HepG2 (cell line): ENCODE results near the gene RNF40. TPM values are rescaled to one million over a fixed set of nuclear protein-coding genes. Genes with fewer than 3 reads are reported as not detected.

Source experiments
- ARID2 ChIP-seq: sonication (generic); formaldehyde crosslinking; IDR thresholded peaks from 2 replicates; pipeline ENCODE4 v1.8.1; 2022; ENCODE audit warnings: mild to moderate bottlenecking, missing genetic modification reagents, borderline replicate concordance
- BHLHE40 ChIP-seq: IDR thresholded peaks from 2 replicates; pipeline ENCODE4 v1.6.1; 2011; ENCODE audit warnings: low read length, improper control_type of control experiment
- CC2D1A ChIP-seq: sonication (generic); formaldehyde crosslinking; IDR thresholded peaks from 2 replicates; pipeline ENCODE4 v1.8.1; 2023; ENCODE audit warnings: mild to moderate bottlenecking, missing genetic modification reagents
- CENPX ChIP-seq: sonication (generic); formaldehyde crosslinking; IDR thresholded peaks from 2 replicates; pipeline ENCODE4 v1.9.0; 2021; ENCODE audit warnings: mild to moderate bottlenecking, missing genetic modification reagents, moderate library complexity
- ELF1 ChIP-seq: sonication (generic); formaldehyde crosslinking; IDR thresholded peaks from 2 replicates; pipeline ENCODE4 v1.4.0; 2020; ENCODE audit warnings: missing genetic modification reagents
- GATA4 ChIP-seq: sonication (generic); IDR thresholded peaks from 2 replicates; pipeline ENCODE4 v1.6.1; 2016; ENCODE audit warnings: antibody characterized with exemption, low read depth, borderline replicate concordance
- GTF2F1 ChIP-seq: fragments of 150-350 bp; IDR thresholded peaks from 2 replicates; pipeline ENCODE4 v1.6.1; 2014; ENCODE audit warnings: low read length
- HDAC2 ChIP-seq: sonication (generic); formaldehyde crosslinking; IDR thresholded peaks from 2 replicates; pipeline ENCODE4 v1.4.0; 2020; ENCODE audit warnings: missing genetic modification reagents
- KLF12 ChIP-seq: sonication (generic); formaldehyde crosslinking; IDR thresholded peaks from 2 replicates; pipeline ENCODE4 v1.4.0; 2020; ENCODE audit warnings: missing genetic modification reagents, borderline replicate concordance
- NCOA5 ChIP-seq: sonication (generic); formaldehyde crosslinking; IDR thresholded peaks from 2 replicates; pipeline ENCODE4 v1.4.0; 2020; ENCODE audit warnings: missing genetic modification reagents
- POLR2AphosphoS5 ChIP-seq: IDR thresholded peaks from 2 replicates; pipeline ENCODE4 v1.6.1; 2012; ENCODE audit warnings: low read depth, low read length
- RFX3 ChIP-seq: IDR thresholded peaks from 2 replicates; pipeline ENCODE4 v1.6.1; 2016; ENCODE audit warnings: missing biosample characterization, missing genetic modification reagents
- SMARCC2 ChIP-seq: fragments of 450-650 bp; IDR thresholded peaks from 2 replicates; pipeline ENCODE4 v1.6.1; 2017; ENCODE audit warnings: antibody characterized with exemption, mild to moderate bottlenecking
- SNAI1 ChIP-seq: sonication (generic); formaldehyde crosslinking; IDR thresholded peaks from 2 replicates; pipeline ENCODE4 v1.5.0; 2020; ENCODE audit warnings: mild to moderate bottlenecking, missing genetic modification reagents, borderline replicate concordance
- SOX5 ChIP-seq: IDR thresholded peaks from 2 replicates; pipeline ENCODE4 v1.6.1; 2016; ENCODE audit warnings: borderline replicate concordance
- THAP11 ChIP-seq: IDR thresholded peaks from 2 replicates; pipeline ENCODE4 v1.6.1; 2016; ENCODE audit warnings: missing biosample characterization, missing genetic modification reagents
- ZNF136 ChIP-seq: sonication (generic); formaldehyde crosslinking; IDR thresholded peaks from 2 replicates; pipeline ENCODE4 v1.8.1; 2022; ENCODE audit warnings: low read depth, mild to moderate bottlenecking, moderate library complexity, missing genetic modification reagents
- ZNF235 ChIP-seq: sonication (generic); formaldehyde crosslinking; IDR thresholded peaks from 2 replicates; pipeline ENCODE4 v1.8.1; 2023; ENCODE audit warnings: mild to moderate bottlenecking, missing genetic modification reagents, borderline replicate concordance
- ZNF337 ChIP-seq: sonication (generic); formaldehyde crosslinking; IDR thresholded peaks from 2 replicates; pipeline ENCODE4 v1.5.1; 2020; ENCODE audit warnings: missing genetic modification reagents, low read depth, mild to moderate bottlenecking, borderline replicate concordance
- ZSCAN31 ChIP-seq: sonication (generic); formaldehyde crosslinking; IDR thresholded peaks from 2 replicates; pipeline ENCODE4 v1.5.0; 2020; ENCODE audit warnings: low read depth, mild to moderate bottlenecking, missing genetic modification reagents
- polyA plus RNA-seq, 8 experiments: library from polyadenylated mRNA; depleted of rRNA in 3 of 8; stranded (reverse) in 7 of 8; unstranded in 1 of 8; fragments of >200 nt; fragmentation: Illumina TruSeq in 4 of 8; extraction: Trizol in 4 of 8; gene quantifications; 2 replicates each; pipeline versions ENCODE4 v1.2.1 to v1.2.3, GENCODE V29; 2011 to 2016; ENCODE audit warnings: low read depth in 4 of 8, missing spikeins in 1 of 8, mixed read lengths in 1 of 8; ENCODE audit not compliant: insufficient read depth in 1 of 8
- total RNA-seq, 5 experiments: library from RNA; depleted of rRNA; stranded (reverse); fragments of >200 nt; fragmentation: Illumina TruSeq; extraction: Trizol; gene quantifications; 2 replicates each; pipeline ENCODE4 v1.2.3, GENCODE V29; 2016; ENCODE audit warnings: low read depth in 1 of 5
- TF ChIP-seq, protein P1 (sequence below): sonication (generic); formaldehyde crosslinking; IDR thresholded peaks from 2 replicates; pipeline ENCODE4 v1.8.0; 2022; ENCODE audit warnings: low read depth, missing genetic modification reagents
- TF ChIP-seq, protein P2 (sequence below): sonication (generic); formaldehyde crosslinking; IDR thresholded peaks from 2 replicates; pipeline ENCODE4 v1.4.0; 2020; ENCODE audit warnings: mild to moderate bottlenecking, missing genetic modification reagents
- TF ChIP-seq, protein P3 (sequence below): IDR thresholded peaks from 2 replicates; pipeline ENCODE4 v1.4.0; 2020; ENCODE audit warnings: mild to moderate bottlenecking, missing genetic modification reagents
- TF ChIP-seq, protein P4 (sequence below): IDR thresholded peaks from 2 replicates; pipeline ENCODE4 v1.6.1; 2018; ENCODE audit warnings: missing genetic modification reagents
- TF ChIP-seq, protein P5 (sequence below): sonication (generic); formaldehyde crosslinking; IDR thresholded peaks from 2 replicates; pipeline ENCODE4 v1.8.1; 2023; ENCODE audit warnings: missing genetic modification reagents, mild to moderate bottlenecking, borderline replicate concordance

RNF40 gene
- total and polyA plus RNA-seq, 2 of the 13 experiments (the other 11 are each of a cell fraction or from before 2014, with no cell fraction given): 84.0 to 85.6 TPM

DNA sequence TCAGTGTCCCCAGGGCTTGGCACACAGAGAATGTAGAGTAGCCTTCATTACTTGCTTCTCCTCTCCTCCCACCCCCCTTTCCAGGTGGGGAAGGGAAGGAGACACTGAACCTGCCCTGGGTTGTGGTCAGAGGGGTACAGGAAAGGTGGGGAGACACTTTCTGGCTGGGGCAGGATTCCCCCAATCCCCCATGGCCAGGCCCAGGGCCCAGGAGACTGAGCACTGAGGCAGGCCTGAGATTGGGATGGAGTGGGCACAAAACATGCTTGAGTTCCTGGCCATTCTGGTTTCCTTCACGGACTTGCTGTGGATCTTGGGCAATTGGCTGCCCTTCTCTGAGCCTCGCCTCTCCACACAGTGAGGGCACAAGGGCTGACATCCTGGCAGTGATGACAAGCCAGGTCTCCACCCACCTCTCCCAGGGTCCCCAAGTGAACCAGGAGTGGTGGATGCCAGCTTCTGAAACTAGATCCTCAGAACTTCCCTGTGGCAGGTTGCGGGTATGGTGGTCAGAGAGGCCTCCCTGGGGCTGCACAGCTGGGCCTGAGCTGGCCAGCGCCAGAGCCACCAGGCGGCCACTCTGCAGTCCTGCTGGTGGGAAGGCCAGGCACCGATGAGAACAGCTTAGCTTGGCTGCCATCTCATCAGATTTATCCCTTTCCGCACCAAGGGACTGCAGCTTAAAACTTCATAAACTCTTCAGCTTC lies 15.6 kb downstream of the RNF40 start (continued):
- TF ChIP-seq ARID2 (CRISPR knock-in tag): no peak
- no peak for TF ChIP-seq RFX3
- TF ChIP-seq POLR2AphosphoS5: peak; percentile 46
- TF ChIP-seq THAP11: no peak; the same call in 1 of the 2 replicates
- no peak for TF ChIP-seq ZNF235 (CRISPR knock-in tag)
- TF ChIP-seq ZNF337 (CRISPR knock-in tag): no peak
- TF ChIP-seq, protein P1, sequence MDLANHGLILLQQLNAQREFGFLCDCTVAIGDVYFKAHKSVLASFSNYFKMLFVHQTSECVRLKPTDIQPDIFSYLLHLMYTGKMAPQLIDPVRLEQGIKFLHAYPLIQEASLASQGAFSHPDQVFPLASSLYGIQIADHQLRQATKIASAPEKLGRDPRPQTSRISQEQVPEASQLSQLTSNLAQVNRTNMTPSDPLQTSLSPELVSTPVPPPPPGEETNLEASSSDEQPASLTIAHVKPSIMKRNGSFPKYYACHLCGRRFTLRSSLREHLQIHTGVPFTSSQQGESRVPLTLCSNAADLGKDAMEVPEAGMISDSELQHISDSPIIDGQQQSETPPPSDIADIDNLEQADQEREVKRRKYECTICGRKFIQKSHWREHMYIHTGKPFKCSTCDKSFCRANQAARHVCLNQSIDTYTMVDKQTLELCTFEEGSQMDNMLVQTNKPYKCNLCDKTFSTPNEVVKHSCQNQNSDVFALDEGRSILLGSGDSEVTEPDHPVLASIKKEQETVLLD (CRISPR knock-in tag): no peak
- 0 out of 2 replicates have a peak, but pooled peaks have one; percentile 7 for TF ChIP-seq SNAI1
- no peak for TF ChIP-seq GATA4
- TF ChIP-seq BHLHE40: no peak
- no peak for TF ChIP-seq HDAC2
- TF ChIP-seq ZSCAN31 (CRISPR knock-in tag): no peak
- TF ChIP-seq ZNF136 (CRISPR knock-in tag): no peak
- TF ChIP-seq KLF12 (CRISPR knock-in tag): no peak
- TF ChIP-seq NCOA5 (CRISPR knock-in tag): peak; percentile 80; the same call in 1 of the 2 replicates
- TF ChIP-seq ELF1: no peak
- no peak for TF ChIP-seq SOX5
- TF ChIP-seq SMARCC2: no peak
- TF ChIP-seq, protein P2, sequence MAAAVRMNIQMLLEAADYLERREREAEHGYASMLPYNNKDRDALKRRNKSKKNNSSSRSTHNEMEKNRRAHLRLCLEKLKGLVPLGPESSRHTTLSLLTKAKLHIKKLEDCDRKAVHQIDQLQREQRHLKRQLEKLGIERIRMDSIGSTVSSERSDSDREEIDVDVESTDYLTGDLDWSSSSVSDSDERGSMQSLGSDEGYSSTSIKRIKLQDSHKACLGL (CRISPR knock-in tag): no peak
- TF ChIP-seq GTF2F1: no peak
- TF ChIP-seq, protein P3, sequence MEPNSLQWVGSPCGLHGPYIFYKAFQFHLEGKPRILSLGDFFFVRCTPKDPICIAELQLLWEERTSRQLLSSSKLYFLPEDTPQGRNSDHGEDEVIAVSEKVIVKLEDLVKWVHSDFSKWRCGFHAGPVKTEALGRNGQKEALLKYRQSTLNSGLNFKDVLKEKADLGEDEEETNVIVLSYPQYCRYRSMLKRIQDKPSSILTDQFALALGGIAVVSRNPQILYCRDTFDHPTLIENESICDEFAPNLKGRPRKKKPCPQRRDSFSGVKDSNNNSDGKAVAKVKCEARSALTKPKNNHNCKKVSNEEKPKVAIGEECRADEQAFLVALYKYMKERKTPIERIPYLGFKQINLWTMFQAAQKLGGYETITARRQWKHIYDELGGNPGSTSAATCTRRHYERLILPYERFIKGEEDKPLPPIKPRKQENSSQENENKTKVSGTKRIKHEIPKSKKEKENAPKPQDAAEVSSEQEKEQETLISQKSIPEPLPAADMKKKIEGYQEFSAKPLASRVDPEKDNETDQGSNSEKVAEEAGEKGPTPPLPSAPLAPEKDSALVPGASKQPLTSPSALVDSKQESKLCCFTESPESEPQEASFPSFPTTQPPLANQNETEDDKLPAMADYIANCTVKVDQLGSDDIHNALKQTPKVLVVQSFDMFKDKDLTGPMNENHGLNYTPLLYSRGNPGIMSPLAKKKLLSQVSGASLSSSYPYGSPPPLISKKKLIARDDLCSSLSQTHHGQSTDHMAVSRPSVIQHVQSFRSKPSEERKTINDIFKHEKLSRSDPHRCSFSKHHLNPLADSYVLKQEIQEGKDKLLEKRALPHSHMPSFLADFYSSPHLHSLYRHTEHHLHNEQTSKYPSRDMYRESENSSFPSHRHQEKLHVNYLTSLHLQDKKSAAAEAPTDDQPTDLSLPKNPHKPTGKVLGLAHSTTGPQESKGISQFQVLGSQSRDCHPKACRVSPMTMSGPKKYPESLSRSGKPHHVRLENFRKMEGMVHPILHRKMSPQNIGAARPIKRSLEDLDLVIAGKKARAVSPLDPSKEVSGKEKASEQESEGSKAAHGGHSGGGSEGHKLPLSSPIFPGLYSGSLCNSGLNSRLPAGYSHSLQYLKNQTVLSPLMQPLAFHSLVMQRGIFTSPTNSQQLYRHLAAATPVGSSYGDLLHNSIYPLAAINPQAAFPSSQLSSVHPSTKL: no peak
- TF ChIP-seq, protein P4, sequence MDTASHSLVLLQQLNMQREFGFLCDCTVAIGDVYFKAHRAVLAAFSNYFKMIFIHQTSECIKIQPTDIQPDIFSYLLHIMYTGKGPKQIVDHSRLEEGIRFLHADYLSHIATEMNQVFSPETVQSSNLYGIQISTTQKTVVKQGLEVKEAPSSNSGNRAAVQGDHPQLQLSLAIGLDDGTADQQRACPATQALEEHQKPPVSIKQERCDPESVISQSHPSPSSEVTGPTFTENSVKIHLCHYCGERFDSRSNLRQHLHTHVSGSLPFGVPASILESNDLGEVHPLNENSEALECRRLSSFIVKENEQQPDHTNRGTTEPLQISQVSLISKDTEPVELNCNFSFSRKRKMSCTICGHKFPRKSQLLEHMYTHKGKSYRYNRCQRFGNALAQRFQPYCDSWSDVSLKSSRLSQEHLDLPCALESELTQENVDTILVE (CRISPR knock-in tag): no peak
- TF ChIP-seq, protein P5, sequence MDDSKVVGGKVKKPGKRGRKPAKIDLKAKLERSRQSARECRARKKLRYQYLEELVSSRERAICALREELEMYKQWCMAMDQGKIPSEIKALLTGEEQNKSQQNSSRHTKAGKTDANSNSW: no peak
- no peak for TF ChIP-seq CENPX (CRISPR knock-in tag)
- TF ChIP-seq CC2D1A (CRISPR knock-in tag): no peak
